ENCODE results near the gene LDHD.

The LDHD gene

GRCh38 chr16:75114179-75114945 is 2.2 kb downstream of the LDHD start:
- DNase-seq (ENCODE audit: low spot score): peak; percentile 4

- no peak for DNase-seq (ENCODE audit: low spot score)
Measured at GRCh38 chr16:75113541-75114121, 2.9 kb downstream of the LDHD start.

- DNase-seq (ENCODE audit: low spot score): peak; percentile 5
Measured at GRCh38 chr16:75112734-75113491, 3.7 kb downstream of the LDHD start.

DNA sequence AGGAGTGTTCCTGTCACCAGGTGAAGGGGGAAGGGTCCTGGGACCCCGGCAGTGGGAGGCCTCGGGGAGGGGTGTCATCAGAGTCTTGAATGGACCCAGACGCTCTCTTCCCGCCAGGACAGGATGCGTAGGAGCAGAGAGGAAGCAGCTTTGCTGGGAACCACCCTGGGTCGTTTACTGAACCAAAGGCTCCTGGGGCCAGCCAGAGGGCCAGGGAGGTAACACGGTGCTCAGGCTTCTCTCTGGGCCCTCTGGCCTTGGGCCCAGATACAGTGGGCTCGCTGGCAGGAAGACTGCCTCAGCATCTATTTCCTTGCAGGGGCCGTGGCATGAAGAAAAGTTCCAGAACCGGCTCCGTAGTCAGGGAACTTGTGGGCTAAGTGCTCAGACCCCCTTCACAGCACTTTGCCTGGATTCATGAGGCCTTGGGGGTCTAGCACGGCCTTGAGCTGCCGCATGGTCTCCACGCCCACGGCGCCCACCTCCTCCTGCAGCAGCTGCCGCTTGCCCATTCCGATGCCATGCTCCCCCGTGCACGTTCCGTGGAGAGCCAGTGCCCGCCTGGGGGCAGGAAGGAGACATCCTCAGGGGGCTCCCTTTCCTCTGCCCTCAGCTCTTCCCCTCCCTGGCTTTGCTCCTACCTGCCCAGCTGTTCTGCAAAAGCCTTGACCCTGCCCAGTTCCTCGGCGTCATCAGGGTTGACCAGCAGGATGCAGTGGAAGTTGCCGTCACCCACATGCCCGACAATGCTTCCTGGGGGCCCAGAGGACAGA is 4.4 kb downstream of the LDHD start:
- DNase-seq (ENCODE audit: low spot score): peak; percentile 7

GRCh38 chr16:75111514-75111940 is 5.1 kb downstream of the LDHD start:
- DNase-seq (ENCODE audit: low spot score): no peak

GRCh38 chr16:75110637-75111513 is 5.7 kb downstream of the LDHD start:
- DNase-seq (ENCODE audit: low spot score): peak; percentile 95

- peak; percentile 7 for DNase-seq (ENCODE audit: low spot score)
Measured at GRCh38 chr16:75109732-75110243, 6.8 kb downstream of the LDHD start.

- DNase-seq (ENCODE audit: low spot score): peak; percentile 79
Measured at GRCh38 chr16:75108792-75109731, 7.5 kb downstream of the LDHD start.

- DNase-seq (ENCODE audit: low spot score): no peak
Measured at GRCh38 chr16:75107505-75107904, 9.1 kb downstream of the LDHD start.

- DNase-seq (ENCODE audit: low spot score): no peak
Measured at GRCh38 chr16:75106351-75107274, 10.0 kb downstream of the LDHD start.

DNA sequence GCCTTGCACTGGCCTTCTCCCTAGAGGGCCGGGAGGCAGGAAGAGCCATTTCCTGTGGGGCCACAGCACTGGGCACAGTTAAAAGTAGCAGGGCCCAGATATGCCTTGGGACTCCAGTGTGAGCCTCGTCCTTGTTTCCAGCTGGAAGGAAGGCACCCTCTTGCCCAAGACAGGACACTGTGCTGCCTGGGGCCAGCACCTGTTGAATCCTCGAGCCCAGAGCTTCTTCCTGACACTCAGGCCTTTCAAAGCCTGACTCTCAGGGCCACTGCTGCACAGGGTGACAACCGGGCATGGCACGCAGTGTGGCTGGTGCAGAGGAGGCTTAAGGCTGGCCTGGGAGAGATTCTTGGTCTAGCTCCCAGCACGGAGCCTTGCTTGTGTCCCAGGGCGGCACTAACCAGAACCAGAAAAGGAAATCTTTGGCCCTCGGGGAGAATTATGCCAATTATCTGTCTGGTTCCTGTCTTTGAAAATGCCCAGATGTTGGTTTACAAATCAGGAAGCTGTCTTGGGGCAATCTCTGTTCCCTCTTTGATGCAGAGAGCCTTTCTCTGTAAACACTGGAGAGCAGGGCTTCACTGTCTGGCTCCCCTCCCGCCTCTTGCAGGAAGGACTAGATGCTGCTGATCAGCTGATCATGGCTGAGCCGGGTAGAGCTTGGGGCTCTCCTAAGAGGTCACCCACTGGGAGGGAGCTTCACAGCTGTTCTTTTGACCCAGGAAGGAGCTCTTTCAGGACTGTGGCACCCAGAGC is 11.1 kb downstream of the LDHD start:
- DNase-seq (ENCODE audit: low spot score): no peak

DNA sequence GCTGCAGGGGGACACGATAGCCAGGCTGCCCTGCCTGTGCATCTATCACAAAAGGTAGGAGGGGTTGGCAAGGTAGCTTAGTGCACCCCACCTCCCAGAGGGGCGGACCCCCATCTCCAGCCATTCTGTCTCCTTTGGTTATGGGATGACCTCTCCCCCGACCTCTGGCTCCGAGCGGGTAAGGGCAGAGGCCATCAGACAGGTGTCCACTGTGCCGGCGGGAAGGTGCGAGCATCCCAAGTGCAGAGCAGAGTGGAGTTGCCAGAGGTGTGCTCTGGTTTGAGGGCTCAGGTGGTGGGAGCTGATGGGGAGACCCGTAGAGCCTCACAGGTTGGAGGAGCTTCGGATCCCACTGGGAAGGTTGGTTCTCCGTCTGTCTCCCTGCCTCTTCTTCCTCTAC is 11.7 kb downstream of the LDHD start:
- no peak for DNase-seq (ENCODE audit: low spot score)

DNA sequence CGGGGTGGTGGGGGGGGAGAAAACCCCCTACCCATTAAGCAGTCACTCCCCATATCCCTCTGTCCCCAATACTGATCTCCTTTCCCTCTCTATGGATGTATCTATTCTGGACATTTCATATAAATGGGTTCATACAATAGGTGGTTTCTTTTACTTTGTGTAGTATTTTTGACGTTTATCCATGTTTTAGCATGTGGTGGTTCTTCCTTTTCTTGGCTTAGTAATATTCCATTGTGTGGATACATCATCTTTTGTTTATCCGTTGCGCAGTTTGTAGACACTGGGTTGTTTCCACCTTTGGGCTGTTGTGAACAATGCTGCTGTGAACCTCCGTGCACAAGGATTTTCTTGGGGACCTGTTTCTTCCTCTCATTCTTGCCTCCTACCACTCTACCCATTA is 12.6 kb downstream of the LDHD start:
- no peak for DNase-seq (ENCODE audit: low spot score)

DNA sequence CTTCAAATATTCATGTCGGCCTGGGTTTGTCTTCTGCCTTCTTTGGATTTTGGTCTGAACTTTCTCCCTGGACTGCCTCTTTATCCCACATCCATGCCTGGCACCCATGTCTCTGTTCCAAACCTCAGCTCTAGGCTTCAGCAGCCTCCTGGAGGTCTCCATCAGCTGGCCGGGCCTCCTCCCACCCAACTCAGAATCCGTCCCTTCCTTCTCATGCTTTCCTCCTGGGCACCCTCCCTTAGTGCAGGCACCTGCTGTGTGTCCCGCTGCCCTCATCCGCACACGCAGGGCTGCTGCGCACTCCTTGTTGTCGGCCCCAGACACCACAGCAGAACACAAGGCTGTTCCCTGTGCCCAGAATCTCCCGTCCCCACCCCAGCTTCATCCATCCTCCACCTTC is 14.0 kb downstream of the LDHD start:
- DNase-seq (ENCODE audit: low spot score): no peak

DNA sequence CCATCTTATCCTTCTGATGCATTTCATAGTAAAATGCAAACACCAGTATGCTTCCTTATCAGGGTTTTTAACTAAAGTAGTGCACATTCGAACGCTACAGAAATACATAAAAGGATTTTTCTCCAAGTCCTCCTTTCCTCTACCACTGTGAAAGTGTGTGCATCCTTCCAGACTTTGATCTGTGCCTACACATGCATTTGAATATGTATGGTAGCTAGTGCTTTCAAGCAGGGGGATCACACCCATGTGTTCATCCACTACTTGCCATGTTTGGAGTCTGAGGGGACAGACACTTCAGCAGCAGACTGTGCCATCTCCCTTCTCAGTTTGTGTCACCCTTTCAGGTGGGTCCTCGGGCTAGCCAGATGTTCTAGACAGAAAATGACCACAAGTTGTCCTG is 14.9 kb downstream of the LDHD start:
- no peak for DNase-seq (ENCODE audit: low spot score)

- DNase-seq (ENCODE audit: low spot score): no peak
Measured at GRCh38 chr16:75100603-75100990, 16.0 kb downstream of the LDHD start.

GRCh38 chr16:75099738-75100602 is 16.6 kb downstream of the LDHD start:
- DNase-seq (ENCODE audit: low spot score): no peak
